Activated effector memory CD4-positive, alpha-beta T cell treated with anti-CD3 and anti-CD28 coated beads, Interleukin-2, amount 50 U/mL, for 16 hours (primary cell): Measurements from ENCODE around the gene WBP1L.
"Not testable (repeated sequence)": the region's sequence is repeated elsewhere in the genome, so short reads cannot be mapped to it uniquely, and the experiment has no call there.

Experiments used
- DNase-seq: peaks from one replicate; pipeline ENCODE4 v3.0.0-alpha.2; 2020

Gene WBP1L

DNA sequence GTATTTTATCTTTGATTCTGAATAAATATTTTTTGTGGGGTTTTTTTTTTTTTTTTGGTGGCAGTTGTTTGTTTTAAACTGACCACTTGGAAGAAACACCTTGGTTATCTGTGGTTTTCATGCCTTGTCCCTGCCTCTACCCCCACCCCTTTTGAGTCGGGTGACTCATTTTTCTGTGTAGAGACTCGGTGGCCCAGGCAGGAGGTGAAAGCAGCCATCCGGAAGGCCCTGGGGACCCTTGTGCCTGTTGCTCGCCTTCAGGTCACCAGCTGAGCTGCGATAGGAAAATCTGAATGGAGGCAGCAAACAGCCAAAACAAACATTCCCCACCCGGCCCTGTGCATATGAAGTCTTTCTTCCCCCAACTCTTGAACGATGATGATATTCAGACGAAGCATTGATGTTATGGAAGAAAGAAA, 70.7 kb downstream of the WBP1L start:
- DNase-seq = no peak

DNA sequence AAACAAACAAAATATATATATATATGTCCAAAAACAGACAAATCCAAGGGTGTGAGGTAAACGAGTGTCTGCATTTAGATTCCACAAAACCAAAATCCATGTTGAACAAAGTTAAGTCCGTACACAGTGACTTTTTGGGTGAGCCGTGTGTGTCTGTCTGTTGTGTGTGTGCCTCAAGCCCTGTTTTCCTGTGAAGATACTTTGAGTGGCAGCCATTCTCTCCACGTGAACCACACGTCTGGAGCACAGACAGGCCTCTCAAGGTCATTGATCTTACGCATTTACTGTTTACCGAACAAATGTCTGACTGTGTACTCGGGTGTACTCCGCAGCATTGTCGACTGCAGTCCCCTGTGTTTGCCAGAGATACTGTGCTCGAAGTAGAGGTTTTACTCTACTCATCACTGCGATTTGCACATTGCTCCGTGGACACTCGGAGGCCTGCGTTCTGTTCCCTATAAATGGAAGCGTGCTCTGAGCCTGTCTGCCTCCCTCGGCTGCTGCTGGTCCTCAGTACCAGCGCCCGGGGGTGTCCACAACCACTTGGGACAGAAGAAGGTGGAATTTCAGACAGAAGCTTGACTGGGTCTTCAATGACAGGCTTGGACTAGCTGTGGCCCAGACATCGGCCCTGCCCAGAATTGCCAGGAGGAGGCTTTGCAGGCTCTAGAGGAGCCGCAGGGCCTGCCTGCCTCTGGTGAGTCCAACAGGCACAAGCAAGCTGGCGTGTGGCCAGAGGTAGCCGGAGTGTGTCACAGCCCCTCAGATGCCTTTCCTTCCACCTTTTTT, 71.3 kb downstream of the WBP1L start:
- no peak for DNase-seq

DNA sequence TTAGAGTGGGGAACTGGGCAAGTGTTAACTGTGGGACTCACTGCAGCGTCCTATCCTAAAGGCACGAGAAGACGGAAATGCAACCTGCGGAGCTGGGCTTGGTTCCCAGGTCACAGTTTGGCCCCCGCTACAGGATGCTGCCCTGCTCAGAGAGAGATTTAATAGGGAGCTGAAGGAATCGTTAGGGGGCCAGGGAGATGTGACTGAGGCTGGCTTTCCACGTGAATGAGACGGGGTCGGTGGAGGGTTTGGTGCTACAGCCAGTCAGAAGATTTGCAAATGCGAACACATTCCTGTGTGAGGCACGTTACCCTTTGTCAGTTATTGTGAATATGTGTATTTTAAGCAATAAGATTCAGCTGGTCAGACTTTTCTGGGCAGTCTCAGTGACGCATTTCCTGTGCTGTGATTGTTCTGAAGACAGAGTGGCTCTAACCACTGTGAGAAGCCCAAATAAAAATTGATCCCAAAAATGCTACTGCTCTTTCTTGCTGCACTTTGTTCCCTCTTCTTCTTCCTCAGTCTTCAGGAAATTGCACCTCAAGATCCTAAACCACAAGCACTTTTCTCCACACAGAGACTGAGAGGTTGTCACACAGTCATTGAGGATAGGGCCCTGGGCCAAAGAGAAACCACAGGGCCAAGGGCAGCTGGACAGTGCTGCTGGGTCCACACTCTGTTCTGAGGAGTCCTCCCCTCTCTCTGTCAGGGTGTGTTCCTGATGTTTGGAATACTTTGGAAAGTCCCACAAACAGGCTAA, 72.2 kb downstream of the WBP1L start:
- DNase-seq = no peak

DNA sequence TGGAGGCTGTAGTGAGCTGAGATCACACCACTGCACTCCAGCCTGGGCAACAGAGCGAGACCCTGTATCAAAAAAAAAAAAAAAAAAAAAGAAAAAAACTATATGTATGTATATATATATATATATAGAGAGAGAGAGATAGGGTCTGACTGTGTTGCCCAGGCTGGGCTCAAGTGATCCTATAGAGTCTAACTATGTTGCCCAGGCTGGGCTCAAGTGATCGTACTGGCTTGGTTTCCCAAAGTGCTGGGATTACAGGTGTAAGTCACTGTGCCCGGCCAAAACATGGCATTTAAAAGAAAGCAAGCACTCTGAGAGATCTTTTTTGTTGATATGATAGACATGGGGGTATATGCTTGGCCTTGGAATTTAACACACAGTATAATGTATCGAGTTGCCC, 73.4 kb downstream of the WBP1L start:
- no peak for DNase-seq

DNA sequence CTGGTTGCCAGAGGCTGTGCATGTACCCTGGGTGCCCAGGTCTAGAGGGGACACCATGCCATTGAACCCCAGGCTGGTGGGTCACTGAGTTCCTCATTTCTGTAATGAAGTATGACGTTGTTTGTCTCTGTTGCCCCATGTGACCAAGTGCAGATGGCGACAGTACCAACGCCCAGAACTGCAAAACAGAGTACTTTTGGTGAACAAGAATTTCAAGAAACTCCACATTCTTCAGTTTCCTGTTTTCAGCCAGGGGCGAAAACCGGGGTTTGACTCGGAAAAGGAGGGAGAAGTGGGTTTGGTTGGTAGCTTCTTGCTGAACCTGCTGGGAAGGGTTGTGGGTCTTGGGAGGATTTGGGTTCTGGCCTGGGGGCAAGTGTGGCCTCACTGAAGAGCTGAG, 75.3 kb downstream of the WBP1L start:
- no peak for DNase-seq

DNA sequence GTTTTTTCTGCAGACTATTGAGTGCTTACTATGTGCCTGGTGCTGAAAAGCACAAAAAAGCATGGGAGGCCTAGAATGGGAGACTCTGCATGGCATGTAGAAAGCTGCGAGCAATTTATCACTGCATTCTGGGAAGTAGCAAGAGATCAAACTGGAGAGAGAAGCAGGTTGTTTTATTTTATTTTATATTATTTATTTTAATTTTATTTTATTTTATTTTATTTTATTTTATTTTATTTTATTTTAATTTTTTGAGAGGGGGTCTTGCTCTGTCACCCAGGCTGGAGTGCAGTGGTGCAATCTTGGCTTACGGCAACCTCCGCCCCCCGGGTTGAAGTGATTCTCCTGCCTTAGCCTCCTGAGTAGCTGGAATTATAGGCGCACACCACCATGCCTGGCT, 76.3 kb downstream of the WBP1L start:
- not testable (repeated sequence) for DNase-seq

DNA sequence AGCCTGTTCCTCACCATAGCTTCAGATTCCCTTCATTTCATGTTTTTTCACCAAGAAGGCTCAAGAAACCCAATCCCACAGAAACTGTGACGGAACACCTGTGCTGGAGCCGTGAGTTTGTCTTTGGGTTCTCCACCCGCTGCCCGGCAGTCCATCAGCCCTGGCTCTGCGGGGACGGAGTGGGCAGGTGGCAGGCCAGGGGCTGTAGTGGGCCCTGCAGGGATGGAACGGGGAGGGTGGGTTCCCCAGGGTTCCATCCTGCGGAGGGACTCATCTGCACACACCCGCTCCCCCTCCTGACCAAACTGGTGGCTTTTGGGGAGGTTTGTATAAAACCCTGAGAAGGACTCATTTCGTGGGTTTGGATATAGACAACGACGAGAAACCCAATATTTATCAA, 78.5 kb downstream of the WBP1L start:
- no peak for DNase-seq

DNA sequence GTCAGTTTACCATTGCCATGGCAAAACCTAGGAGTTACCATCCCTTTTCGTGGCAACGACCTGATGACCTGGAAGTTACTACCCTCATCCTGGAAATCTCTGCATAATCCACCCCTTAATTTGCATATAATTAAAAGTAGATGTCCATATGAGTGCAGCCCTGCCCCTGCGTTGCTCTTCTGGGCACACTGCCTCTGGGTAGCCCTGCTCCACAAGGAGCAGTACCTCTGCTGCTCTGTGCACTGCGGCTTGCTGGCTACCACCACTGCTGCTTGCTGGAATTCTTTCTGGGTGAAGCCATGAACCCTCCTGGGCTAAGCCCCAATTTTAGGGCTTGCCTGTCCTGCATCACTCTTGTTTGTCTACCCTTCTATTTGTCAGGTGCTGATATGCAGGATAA, 80.9 kb downstream of the WBP1L start:
- DNase-seq = no peak

DNA sequence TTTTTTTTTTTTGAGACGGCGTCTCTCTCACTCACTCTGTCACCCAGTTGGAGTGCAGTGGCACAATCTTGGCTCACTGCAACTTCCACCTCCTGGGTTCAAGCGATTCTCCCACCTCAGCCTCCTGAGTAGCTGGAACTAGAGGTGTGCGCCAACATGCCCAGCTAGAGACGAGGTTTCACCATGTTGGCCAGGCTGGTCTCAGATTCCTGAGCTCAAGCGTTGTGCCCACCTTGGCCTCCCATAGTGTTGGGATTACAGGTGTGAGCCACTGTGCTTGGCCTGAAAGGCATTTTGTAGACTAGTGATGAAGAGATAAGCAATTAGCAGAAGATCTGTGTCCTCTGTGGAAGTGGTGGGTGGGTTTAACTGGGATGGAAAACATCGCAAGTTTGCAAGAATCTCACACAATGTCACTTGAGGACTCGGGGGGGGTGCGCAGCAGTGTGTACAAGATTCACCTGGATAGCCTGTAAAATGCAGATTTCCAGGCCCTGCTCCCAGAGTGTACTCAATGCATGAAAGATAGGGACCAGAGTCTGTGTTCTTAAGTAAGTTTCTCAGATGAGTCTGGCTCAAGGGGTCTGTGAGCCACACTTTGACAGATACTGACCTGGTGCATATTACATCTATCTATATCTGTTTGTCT, 82.5 kb downstream of the WBP1L start:
- DNase-seq = no peak

DNA sequence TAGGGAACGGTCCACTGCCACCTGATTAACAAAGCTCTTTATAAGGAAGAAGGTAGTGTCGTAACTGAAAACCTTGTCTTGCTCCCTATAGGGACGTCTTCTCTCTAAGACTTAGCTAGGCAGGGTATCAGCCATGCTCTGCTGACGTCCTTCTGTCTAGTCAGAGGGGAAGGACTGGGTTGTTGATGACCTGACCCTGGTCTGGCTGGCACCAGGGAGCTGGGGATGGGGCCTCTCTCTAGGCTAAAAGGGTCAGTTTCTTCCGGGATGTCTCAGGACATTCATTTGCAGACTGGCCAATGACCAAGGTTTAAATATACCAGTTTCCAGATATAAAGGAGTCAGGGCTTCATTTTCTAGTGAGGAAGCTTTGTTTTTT, 83.8 kb downstream of the WBP1L start:
- DNase-seq = no peak

DNA sequence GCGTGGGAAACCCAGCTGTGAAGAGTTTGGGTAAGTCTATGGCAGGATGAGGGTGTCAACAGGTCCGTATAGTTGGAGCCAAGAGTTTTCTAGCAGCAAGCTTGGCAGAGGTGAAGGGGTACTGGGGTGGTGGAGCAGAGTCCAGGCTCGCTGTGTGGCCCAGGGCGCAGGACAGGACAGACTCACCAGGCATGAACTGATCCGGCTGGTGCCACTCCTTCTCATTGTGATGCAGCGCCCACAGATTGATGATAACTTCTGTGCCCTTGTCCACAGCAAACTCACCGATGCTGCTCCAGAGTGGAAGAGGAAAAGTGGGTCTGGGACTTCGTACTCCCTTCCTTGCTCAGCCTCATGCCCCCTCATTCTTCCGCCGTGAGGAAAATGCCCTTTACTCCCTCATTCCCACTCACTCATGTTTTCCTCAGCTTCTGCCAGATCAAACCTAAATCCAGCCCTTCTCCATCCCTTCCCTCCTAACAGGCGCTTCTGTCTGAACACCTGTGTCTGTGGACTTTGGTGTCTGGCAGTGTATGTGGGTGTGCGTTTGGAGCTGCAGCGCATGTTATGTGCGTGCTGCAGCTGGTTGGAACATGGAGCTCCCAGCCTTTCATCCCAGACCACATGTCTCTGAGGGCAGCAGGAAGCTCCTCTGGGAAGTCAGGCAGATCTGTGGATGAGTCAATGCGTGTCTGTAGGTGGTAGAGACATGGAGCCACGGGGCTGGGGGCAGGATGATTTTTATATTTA, 87.7 kb downstream of the WBP1L start:
- no peak for DNase-seq

DNA sequence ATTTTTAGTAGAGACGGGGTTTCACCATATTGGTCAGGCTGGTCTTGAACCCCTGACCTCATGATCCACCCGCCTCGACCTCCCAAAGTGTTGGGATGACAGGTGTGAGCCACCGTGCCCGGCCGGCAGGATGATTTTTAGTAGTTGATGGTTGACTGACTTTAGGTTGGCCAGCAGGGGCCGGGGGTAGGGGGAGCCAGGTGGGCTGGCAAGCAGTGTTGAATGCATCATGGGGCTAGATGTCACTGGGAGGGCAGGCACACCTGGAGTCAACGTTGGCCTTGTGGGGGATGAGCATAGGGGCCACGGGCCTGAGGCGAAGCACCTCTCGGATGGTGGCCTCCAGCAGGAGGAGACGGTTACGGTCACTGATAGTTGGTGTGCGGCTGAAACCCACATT, 88.5 kb downstream of the WBP1L start:
- no peak for DNase-seq

DNA sequence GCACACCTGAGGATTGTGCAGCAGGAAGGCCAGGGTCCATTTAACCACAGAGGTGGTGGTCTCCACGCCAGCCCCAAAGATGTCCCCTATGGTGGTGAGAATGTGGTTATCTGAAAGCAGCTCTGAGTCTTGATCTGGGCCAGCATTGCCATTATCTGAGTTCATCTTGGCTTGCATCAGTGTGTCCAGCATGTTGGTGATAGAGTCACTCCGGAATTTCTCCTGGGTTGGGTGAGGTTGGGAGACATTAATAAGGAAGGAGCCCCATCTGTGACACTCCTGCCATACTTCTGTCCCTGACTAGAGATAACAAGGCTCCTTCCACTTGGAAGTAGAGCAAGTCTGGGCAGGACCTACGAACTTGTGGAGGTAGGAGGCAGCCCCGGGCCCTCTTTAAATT, 89.2 kb downstream of the WBP1L start:
- DNase-seq = no peak

DNA sequence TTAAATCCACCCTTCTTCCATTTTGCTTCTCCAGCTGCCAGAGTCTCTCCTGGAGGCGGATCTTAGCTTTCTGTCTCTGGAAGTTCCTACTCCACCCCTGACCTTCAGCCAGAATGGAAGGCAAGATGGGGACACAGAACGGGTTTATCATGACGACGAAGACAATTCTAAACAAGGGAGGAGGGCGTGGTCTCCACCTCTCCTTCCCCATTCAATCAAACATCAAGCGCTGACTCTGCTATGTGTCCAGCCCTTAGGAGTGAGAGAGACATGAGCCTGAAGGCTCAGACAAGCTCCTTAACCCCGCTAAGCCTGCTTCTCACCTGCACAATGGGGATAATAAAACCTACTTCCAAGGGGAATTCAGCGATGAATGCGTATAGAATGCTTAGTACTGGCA, 90.4 kb downstream of the WBP1L start:
- no peak for DNase-seq

DNA sequence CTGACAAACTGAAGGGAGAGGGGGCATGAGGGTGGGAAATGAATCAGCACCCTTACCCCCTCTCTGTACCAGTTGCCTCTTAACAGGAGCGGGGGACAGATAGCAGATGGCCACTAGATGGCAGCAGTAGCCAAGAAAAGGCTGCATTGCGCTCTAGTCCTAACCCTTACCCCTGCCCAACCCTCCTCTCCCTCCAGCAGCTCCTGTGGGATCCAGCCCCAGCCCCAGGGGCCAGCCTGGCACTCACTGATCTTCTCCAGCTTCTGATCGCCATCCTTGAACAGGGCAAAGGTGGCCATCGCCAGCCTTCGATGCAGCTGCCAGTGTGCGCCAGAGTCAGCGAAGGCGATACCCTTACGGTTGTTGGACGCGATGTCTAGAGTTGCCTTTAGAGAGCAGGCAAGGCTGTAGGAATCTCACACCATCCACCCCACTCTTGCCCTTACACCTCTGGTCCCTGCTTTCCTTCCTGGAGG, 91.3 kb downstream of the WBP1L start:
- peak; percentile 89 for DNase-seq

DNA sequence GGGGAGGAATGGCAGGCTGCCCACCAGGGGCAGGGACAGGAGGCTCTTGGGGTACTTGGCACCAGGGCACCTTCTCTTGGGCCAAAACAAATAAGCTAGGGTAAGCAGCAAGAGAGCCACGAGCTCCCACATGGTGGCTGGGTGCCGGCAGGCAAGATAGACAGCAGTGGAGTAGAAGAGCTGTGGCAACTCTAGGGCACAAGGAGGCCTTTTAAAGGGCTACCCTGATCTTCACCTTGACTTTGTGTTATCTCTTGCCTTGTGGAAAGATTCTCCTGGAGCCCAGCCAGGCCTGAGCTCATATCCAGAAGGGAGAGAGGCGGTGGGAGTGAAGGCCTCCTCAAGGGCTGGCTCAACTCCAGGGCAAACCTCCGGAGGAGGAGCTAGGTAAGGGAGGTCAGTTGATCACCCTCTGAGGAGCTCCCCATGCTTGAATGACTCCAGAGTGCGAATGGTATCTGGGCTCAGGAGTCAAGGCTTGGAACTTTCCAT, 93.5 kb downstream of the WBP1L start, which contains the start of gene CYP17A1:
Gene CYP17A1, minus strand, starts transcription at position 184 of the 492 bp plus-strand sequence. Its CDS starts 52 bp downstream, at position 132.
- no peak for DNase-seq

DNA sequence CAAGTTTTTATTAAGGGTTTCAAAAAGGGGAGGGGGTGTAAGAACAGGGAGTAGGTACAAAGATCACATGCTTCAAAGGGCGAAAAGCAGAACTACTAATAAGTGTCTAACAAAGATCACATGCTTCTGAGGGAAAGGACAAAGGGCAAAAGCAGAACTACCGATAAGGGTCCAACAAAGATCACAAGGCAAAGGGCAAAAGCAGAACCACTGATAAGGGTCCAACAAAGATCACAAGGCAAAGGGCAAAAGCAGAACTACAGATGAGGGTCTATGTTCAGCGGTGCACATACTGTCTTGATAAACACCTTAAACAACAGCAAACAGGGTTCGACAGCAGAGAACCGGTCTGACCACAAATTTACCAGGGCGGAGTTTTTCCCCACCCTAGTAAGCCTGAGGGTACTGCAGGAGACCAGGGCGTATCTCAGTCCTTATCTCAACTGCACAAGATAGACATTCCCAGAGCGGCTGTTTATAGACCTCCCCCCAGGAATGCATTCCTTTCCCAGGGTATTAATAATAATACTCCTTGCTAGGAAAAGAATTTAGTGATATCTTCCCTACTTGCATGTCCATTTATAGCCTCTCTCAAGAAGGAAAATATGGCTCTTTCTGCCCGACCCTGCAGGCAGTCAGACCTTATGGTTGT, 94.7 kb downstream of the WBP1L start:
- DNase-seq = not testable (repeated sequence)

DNA sequence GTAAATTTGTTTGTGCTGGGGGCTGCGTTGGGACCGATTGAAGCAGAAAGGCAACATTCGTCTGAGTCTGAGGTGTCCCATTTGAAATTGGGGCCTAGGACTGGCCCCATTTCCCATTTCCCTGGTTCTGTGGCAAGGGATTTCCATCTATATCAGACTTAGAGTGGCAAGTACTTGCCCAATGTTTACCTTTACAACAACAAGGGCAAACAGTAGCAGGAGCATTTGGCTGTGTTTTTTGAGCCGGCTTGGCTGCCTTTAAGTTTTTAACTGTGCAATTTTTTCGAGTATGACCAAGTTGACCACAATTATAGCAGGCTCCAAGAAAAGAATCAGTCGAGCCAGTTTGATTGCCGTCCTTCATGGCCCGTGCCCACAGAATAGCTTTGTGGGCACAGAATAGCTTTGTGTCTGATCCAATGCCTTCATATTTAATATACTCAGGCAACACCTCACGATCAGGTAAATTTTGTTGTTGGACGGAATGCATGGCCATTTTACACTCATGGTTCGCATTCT, 98.1 kb downstream of the WBP1L start:
- DNase-seq = no peak

DNA sequence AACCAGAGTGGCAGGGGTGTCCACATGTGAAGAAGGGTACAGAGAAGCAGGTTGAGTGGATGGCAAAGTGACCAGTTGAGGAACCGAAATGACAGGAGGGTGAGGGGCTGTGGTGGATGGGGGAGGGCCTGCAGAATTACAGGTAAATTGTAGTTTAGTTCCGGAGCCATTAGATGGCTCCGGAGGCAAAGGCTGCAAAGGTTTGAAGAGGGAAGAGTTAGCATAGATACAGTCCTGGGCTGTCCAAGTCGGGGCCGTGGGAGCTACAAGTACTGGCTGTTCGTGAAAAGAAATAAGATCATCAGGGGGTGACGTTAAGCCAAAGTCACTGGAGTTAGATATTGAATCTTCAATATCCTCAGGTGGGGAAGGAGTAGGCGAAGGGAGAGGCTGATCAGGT, 99.4 kb downstream of the WBP1L start:
- DNase-seq = not testable (repeated sequence)

DNA sequence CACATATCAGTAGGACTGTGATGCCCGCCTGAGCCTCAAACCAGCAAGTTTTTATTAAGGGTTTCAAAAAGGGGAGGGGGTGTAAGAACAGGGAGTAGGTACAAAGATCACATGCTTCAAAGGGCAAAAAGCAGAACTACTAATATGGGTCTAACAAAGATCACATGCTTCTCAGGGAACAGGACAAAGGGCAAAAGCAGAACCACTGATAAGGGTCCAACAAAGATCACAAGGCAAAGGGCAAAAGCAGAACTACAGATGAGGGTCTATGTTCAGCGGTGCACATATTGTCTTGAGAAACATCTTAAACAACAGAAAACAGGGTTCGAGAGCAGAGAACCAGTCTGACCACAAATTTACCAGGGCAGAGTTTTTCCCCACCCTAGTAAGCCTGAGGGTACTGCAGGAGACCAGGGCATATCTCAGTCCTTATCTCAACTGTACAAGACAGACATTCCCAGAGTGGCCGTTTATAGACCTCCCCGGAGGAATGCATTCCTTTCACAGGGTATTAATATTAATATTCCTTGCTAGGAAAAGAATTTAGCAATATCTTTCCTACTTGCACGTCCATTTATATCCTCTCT, 100.5 kb downstream of the WBP1L start:
- DNase-seq = not testable (repeated sequence)

DNA sequence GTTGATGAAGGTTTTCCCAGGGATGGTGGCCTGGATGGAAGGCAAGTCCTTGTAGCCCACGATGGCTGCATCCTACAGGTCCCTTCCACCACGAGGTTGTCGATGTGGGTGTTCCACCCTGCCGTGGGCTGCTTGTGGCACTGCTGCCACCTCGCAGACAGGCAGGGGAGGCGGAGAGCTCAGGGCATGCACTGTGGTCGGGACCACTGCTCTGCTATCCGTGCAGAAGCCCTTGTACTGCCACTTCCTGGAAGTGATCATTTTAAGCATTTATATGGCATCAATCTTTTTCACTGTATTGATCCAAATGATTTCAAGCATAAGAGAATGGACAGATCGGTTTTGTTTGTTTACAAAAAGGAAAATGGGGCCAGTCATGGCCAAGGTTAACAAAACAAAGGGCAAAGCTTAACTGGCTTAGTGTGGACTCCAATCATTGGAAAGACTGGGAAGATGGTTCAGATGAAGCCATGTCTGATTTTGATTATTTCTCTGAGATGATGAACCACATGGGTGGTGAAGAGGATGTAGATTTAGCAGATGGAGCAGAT, 101.7 kb downstream of the WBP1L start:
- no peak for DNase-seq
